ENCODE results near the gene FKBP14. TPM values are rescaled to one million over a fixed set of nuclear protein-coding genes. Genes with fewer than 3 reads are reported as not detected.

The FKBP14 gene
- total and polyA plus RNA-seq, 2 experiments from 2014 or later: 11.8 to 12.9 TPM

DNA sequence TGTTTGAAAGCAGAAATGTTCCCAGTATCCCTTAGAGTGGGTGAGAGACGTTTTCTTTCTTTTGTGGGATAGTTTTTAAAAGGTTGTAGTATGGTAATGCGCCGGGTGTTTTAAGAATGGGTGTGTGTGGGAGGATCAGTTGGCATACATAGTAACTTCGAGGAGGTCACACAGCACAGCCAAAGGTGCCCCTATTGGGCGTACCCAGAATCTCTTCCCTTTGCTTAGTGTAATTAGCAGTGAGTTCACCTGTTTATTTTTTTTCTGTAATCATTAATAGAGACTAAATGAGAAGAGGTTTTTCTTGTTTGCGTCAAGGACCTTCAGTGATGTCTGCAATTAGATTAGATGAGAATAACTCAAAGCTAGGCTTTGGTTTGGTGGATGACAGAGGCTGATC lies 3.2 kb upstream of the FKBP14 start:
- TF ChIP-seq EZH2phosphoT487 (IDR thresholded peaks at IDR 0.05; ENCODE audit: unreplicated experiment): no peak
- TF ChIP-seq ZNF331 (CRISPR knock-in tag; IDR thresholded peaks at IDR 0.05; ENCODE audit: low read depth): no peak
- TF ChIP-seq JUNB (IDR thresholded peaks at IDR 0.05; ENCODE audit: unreplicated experiment): no peak
- TF ChIP-seq, protein P1, sequence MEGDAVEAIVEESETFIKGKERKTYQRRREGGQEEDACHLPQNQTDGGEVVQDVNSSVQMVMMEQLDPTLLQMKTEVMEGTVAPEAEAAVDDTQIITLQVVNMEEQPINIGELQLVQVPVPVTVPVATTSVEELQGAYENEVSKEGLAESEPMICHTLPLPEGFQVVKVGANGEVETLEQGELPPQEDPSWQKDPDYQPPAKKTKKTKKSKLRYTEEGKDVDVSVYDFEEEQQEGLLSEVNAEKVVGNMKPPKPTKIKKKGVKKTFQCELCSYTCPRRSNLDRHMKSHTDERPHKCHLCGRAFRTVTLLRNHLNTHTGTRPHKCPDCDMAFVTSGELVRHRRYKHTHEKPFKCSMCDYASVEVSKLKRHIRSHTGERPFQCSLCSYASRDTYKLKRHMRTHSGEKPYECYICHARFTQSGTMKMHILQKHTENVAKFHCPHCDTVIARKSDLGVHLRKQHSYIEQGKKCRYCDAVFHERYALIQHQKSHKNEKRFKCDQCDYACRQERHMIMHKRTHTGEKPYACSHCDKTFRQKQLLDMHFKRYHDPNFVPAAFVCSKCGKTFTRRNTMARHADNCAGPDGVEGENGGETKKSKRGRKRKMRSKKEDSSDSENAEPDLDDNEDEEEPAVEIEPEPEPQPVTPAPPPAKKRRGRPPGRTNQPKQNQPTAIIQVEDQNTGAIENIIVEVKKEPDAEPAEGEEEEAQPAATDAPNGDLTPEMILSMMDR (conservative IDR thresholded peaks at IDR 0.05; ENCODE audit: low read depth in 2 of 2): peak in 1 of 2 experiments; percentile 19; a peak in 2 of 4 replicates
- no peak for TF ChIP-seq POLR2AphosphoS5 (IDR thresholded peaks at IDR 0.05; ENCODE audit: low read depth)
- TF ChIP-seq, protein P2, sequence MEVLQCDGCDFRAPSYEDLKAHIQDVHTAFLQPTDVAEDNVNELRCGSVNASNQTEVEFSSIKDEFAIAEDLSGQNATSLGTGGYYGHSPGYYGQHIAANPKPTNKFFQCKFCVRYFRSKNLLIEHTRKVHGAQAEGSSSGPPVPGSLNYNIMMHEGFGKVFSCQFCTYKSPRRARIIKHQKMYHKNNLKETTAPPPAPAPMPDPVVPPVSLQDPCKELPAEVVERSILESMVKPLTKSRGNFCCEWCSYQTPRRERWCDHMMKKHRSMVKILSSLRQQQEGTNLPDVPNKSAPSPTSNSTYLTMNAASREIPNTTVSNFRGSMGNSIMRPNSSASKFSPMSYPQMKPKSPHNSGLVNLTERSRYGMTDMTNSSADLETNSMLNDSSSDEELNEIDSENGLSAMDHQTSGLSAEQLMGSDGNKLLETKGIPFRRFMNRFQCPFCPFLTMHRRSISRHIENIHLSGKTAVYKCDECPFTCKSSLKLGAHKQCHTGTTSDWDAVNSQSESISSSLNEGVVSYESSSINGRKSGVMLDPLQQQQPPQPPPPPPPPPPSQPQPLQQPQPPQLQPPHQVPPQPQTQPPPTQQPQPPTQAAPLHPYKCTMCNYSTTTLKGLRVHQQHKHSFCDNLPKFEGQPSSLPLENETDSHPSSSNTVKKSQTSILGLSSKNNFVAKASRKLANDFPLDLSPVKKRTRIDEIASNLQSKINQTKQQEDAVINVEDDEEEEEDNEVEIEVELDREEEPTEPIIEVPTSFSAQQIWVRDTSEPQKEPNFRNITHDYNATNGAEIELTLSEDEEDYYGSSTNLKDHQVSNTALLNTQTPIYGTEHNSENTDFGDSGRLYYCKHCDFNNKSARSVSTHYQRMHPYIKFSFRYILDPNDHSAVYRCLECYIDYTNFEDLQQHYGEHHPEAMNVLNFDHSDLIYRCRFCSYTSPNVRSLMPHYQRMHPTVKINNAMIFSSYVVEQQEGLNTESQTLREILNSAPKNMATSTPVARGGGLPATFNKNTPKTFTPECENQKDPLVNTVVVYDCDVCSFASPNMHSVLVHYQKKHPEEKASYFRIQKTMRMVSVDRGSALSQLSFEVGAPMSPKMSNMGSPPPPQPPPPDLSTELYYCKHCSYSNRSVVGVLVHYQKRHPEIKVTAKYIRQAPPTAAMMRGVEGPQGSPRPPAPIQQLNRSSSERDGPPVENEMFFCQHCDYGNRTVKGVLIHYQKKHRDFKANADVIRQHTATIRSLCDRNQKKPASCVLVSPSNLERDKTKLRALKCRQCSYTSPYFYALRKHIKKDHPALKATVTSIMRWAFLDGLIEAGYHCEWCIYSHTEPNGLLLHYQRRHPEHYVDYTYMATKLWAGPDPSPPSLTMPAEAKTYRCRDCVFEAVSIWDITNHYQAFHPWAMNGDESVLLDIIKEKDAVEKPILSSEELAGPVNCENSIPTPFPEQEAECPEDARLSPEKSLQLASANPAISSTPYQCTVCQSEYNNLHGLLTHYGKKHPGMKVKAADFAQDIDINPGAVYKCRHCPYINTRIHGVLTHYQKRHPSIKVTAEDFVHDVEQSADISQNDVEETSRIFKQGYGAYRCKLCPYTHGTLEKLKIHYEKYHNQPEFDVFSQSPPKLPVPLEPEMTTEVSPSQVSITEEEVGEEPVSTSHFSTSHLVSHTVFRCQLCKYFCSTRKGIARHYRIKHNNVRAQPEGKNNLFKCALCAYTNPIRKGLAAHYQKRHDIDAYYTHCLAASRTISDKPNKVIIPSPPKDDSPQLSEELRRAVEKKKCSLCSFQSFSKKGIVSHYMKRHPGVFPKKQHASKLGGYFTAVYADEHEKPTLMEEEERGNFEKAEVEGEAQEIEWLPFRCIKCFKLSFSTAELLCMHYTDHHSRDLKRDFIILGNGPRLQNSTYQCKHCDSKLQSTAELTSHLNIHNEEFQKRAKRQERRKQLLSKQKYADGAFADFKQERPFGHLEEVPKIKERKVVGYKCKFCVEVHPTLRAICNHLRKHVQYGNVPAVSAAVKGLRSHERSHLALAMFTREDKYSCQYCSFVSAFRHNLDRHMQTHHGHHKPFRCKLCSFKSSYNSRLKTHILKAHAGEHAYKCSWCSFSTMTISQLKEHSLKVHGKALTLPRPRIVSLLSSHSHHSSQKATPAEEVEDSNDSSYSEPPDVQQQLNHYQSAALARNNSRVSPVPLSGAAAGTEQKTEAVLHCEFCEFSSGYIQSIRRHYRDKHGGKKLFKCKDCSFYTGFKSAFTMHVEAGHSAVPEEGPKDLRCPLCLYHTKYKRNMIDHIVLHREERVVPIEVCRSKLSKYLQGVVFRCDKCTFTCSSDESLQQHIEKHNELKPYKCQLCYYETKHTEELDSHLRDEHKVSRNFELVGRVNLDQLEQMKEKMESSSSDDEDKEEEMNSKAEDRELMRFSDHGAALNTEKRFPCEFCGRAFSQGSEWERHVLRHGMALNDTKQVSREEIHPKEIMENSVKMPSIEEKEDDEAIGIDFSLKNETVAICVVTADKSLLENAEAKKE (CRISPR knock-in tag; IDR thresholded peaks at IDR 0.05): no peak
- TF ChIP-seq ZNF114 (CRISPR knock-in tag; IDR thresholded peaks at IDR 0.05): no peak
- TF ChIP-seq, protein P3, sequence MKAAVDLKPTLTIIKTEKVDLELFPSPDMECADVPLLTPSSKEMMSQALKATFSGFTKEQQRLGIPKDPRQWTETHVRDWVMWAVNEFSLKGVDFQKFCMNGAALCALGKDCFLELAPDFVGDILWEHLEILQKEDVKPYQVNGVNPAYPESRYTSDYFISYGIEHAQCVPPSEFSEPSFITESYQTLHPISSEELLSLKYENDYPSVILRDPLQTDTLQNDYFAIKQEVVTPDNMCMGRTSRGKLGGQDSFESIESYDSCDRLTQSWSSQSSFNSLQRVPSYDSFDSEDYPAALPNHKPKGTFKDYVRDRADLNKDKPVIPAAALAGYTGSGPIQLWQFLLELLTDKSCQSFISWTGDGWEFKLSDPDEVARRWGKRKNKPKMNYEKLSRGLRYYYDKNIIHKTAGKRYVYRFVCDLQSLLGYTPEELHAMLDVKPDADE (IDR thresholded peaks at IDR 0.05): no peak
- no peak for TF ChIP-seq EZH2 (IDR thresholded peaks at IDR 0.05; ENCODE audit: low read depth, unreplicated experiment)
- H3K27ac Mint-ChIP-seq: no peak overlapping the region

More for the DNA sequence above, 3.2 kb upstream of the FKBP14 start:
- Histone ChIP-seq H3K27me3 (ENCODE audit: insufficient read depth) (no peaks in the 10 kb centered on the region), H3F3A (replicated peaks; ENCODE audit: low read depth) (no peaks in the 10 kb centered on the region), H3K27ac (ENCODE audit: low read depth) (no peak overlapping the region), H2AFZ (no peak overlapping the region), H4K20me1 (replicated peaks; ENCODE audit: insufficient read depth) (peaks cover 34% of the 10 kb centered on the region), H3K4me2 (peak overlapping the region; percentile 88), H3K79me2 (replicated peaks; ENCODE audit: insufficient read depth) (peaks cover 71% of the 10 kb centered on the region), H3K9me2 (ENCODE audit: insufficient read depth) (no peaks in the 10 kb centered on the region), H3K36me3 (ENCODE audit: insufficient read depth) (no peaks in the 10 kb centered on the region), H3K4me1 (ENCODE audit: insufficient read depth) (peaks cover 34% of the 10 kb centered on the region), H3K4me3 (peak overlapping the region; percentile 57)
- Mint-ChIP-seq H3K4me3 (no peak overlapping the region), H3K4me1 (peaks cover 18% of the 10 kb centered on the region), H3K9me3 (no peaks in the 10 kb centered on the region), H3K36me3 (ENCODE audit: low read depth) (no peaks in the 10 kb centered on the region), H3K27me3 (ENCODE audit: insufficient read depth, low read depth, poor library complexity) (peaks cover 4% of the 10 kb centered on the region)
- DNase-seq (ENCODE audit: low spot score) (no peak), ATAC-seq (no peak)
